ENCODE results near the gene DIAPH1.

Gene DIAPH1

GRCh38 chr5:141483902-141484301 lies 134.9 kb downstream of the DIAPH1 start:
- TF ChIP-seq CTCF (IDR thresholded peaks at IDR 0.05; ENCODE audit: low read depth, low read length): no peak
- no peak overlapping the region for H3K4me3 ChIP-seq (ENCODE audit: low read depth, low read length)

- H3K4me3 ChIP-seq (ENCODE audit: low read depth, low read length): no peak overlapping the region
- no peak for TF ChIP-seq CTCF (IDR thresholded peaks at IDR 0.05; ENCODE audit: low read depth, low read length)
Measured at GRCh38 chr5:141479776-141480175, 139.0 kb downstream of the DIAPH1 start.

GRCh38 chr5:141478321-141478945 lies 140.4 kb downstream of the DIAPH1 start:
- peak; percentile 18; the same call in 1 of the 2 replicates for TF ChIP-seq CTCF (IDR thresholded peaks at IDR 0.05; ENCODE audit: low read depth, low read length)
- H3K4me3 ChIP-seq (ENCODE audit: low read depth, low read length): peak overlapping the region; percentile 73

GRCh38 chr5:141477815-141478214 lies 141.0 kb downstream of the DIAPH1 start:
- no peak for TF ChIP-seq CTCF (IDR thresholded peaks at IDR 0.05; ENCODE audit: low read depth, low read length)
- peak overlapping the region; percentile 73 for H3K4me3 ChIP-seq (ENCODE audit: low read depth, low read length)

- peak overlapping the region; percentile 73 for H3K4me3 ChIP-seq (ENCODE audit: low read depth, low read length)
- TF ChIP-seq CTCF (IDR thresholded peaks at IDR 0.05; ENCODE audit: low read depth, low read length): no peak
Measured at GRCh38 chr5:141477044-141477575, 141.7 kb downstream of the DIAPH1 start.

GRCh38 chr5:141476132-141476911 lies 142.5 kb downstream of the DIAPH1 start:
- H3K4me3 ChIP-seq (ENCODE audit: low read depth, low read length): peak overlapping the region; percentile 73
- TF ChIP-seq CTCF (IDR thresholded peaks at IDR 0.05; ENCODE audit: low read depth, low read length): no peak

- H3K4me3 ChIP-seq (ENCODE audit: low read depth, low read length): peak within 1 kb of the TSS; percentile 73
- TF ChIP-seq CTCF (IDR thresholded peaks at IDR 0.05; ENCODE audit: low read depth, low read length): peak; percentile 12; the same call in 1 of the 2 replicates
Measured at GRCh38 chr5:141475625-141476131, 143.1 kb downstream of the DIAPH1 start, which contains the start of gene PCDHGC3. Gene PCDHGC3, plus strand, starts transcription at chr5:141475966. Its CDS starts 151 bp downstream, at chr5:141476117.
